PC-9 (cell line): Measurements from ENCODE around the gene ADORA2A. TPM values are rescaled to one million over a fixed set of nuclear protein-coding genes. Genes with fewer than 3 reads are reported as not detected.

ENCODE experiments used
- BruUV-seq: library from RNA; stranded (reverse); fragments of 400-500 nt; replicated peaks from 2 replicates; lab custom pipeline; 2021; lab: Mats Ljungman, UMichigan
- CTCF ChIA-PET: fragments of 300-600 bp; sonication (Branson Sonifier 250); formaldehyde crosslinking; loops from one replicate; lab custom pipeline; 2022; ENCODE audit warnings: antibody characterized with exemption; lab: Charles Lee
- POLR2A ChIA-PET: fragments of 300-600 bp; sonication (Branson Sonifier 250); formaldehyde crosslinking; loops from one replicate; lab custom pipeline; 2022; ENCODE audit warnings: antibody characterized with exemption; ENCODE audit not compliant: unreplicated experiment; lab: Charles Lee
- DNase-seq, 2 experiments: peaks; one replicate each; pipeline versions ENCODE4 v3.0.0 to v3.0.0-alpha.2; 2015 to 2022; ENCODE audit warnings: mixed read lengths in 1 of 2
- H2AFZ ChIP-seq: fragments of 200-600 bp; sonication (generic); 2 replicates; pipeline ENCODE4 v1.8.1; 2017; ENCODE audit warnings: antibody characterized with exemption
- H3F3A ChIP-seq: fragments of 200-600 bp; sonication (generic); 2 replicates; pipeline ENCODE4 v1.8.1; 2017; ENCODE audit warnings: antibody characterized with exemption, mild to moderate bottlenecking, low read depth; ENCODE audit not compliant: insufficient read depth
- H3K27ac ChIP-seq: fragments of 200-600 bp; sonication (generic); 2 replicates; pipeline ENCODE4 v1.6.1; 2016; ENCODE audit warnings: mixed run types
- H3K27me3 ChIP-seq: fragments of 200-600 bp; sonication (generic); 2 replicates; pipeline ENCODE4 v1.6.1; 2016; ENCODE audit warnings: low read depth, mixed run types; ENCODE audit not compliant: insufficient read depth
- H3K36me3 ChIP-seq: fragments of 200-600 bp; sonication (generic); 2 replicates; pipeline ENCODE4 v1.6.1; 2016; ENCODE audit warnings: low read depth, mixed run types
- H3K4me1 ChIP-seq: fragments of 200-600 bp; sonication (generic); replicated peaks from 2 replicates; pipeline ENCODE4 v1.6.1; 2016; ENCODE audit warnings: mixed run types; ENCODE audit not compliant: insufficient read depth
- H3K4me2 ChIP-seq: fragments of 200-600 bp; sonication (generic); 2 replicates; pipeline ENCODE4 v1.6.1; 2017; ENCODE audit warnings: mixed run types
- H3K4me3 ChIP-seq: fragments of 200-600 bp; sonication (generic); 2 replicates; pipeline ENCODE4 v1.6.1; 2016; ENCODE audit warnings: mixed run types
- H3K79me2 ChIP-seq: fragments of 200-600 bp; sonication (generic); 2 replicates; pipeline ENCODE4 v1.6.1; 2017; ENCODE audit warnings: low read depth, mixed run types
- H3K9me2 ChIP-seq: fragments of 200-600 bp; sonication (generic); 2 replicates; pipeline ENCODE4 v1.8.1; 2017; ENCODE audit warnings: mild to moderate bottlenecking; ENCODE audit not compliant: insufficient read depth
- H3K9me3 ChIP-seq: fragments of 200-600 bp; sonication (generic); 2 replicates; pipeline ENCODE4 v1.8.1; 2016; ENCODE audit warnings: low read depth; ENCODE audit not compliant: insufficient read depth
- H4K20me1 ChIP-seq: fragments of 200-600 bp; sonication (generic); 2 replicates; pipeline ENCODE4 v1.8.1; 2017; ENCODE audit not compliant: insufficient read depth
- EZH2 ChIP-seq: fragments of 200-600 bp; sonication (generic); IDR thresholded peaks from 2 replicates; pipeline ENCODE4 v1.8.0; 2017; ENCODE audit warnings: antibody characterized with exemption, low read depth
- intact Hi-C: fragments of 100-400 bp; cut with micrococcal nuclease; formaldehyde crosslinking; loops from one replicate; pipeline ENCODE4 v1.10.0; 2022; ENCODE audit not compliant: unreplicated experiment
- total RNA-seq: library from RNA; stranded (reverse); gene quantifications from 2 replicates; pipeline ENCODE4 v1.2.3, GENCODE V29; 2021
- TF ChIP-seq, protein P1 (sequence below): fragments of 200-600 bp; sonication (generic); conservative IDR thresholded peaks from 2 replicates; pipeline ENCODE4 v1.6.1; 2017; ENCODE audit warnings: mixed run types, antibody characterized with exemption, mild to moderate bottlenecking, moderate library complexity

ADORA2A gene
- total RNA-seq, 1 experiment from 2014 or later, result 1.8 TPM

- no peak overlapping the region for H3K4me2 ChIP-seq
- H3K79me2 ChIP-seq, result no peaks in the 10 kb centered on the region
- ChIA-PET POLR2A (no interaction called here), CTCF (no interaction called here)
- H3K4me1 ChIP-seq, result no peaks in the 10 kb centered on the region
- H3K9me3 ChIP-seq, result no peaks in the 10 kb centered on the region
- intact Hi-C loops, result no loop called here
- H2AFZ ChIP-seq, result no peak overlapping the region
- no peak overlapping the region for H3K4me3 ChIP-seq
- TF ChIP-seq EZH2, result no peak
- TF ChIP-seq, protein P1, sequence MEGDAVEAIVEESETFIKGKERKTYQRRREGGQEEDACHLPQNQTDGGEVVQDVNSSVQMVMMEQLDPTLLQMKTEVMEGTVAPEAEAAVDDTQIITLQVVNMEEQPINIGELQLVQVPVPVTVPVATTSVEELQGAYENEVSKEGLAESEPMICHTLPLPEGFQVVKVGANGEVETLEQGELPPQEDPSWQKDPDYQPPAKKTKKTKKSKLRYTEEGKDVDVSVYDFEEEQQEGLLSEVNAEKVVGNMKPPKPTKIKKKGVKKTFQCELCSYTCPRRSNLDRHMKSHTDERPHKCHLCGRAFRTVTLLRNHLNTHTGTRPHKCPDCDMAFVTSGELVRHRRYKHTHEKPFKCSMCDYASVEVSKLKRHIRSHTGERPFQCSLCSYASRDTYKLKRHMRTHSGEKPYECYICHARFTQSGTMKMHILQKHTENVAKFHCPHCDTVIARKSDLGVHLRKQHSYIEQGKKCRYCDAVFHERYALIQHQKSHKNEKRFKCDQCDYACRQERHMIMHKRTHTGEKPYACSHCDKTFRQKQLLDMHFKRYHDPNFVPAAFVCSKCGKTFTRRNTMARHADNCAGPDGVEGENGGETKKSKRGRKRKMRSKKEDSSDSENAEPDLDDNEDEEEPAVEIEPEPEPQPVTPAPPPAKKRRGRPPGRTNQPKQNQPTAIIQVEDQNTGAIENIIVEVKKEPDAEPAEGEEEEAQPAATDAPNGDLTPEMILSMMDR, result no peak
- DNase-seq, result no peak
- peaks cover 5% of the 10 kb centered on the region; the same call in 1 of the 2 replicates for H3F3A ChIP-seq
- H4K20me1 ChIP-seq, result no peaks in the 10 kb centered on the region
- H3K9me2 ChIP-seq, result no peaks in the 10 kb centered on the region
- H3K36me3 ChIP-seq, result no peaks in the 10 kb centered on the region
- H3K27me3 ChIP-seq, result no peaks in the 10 kb centered on the region
- no TSS peak for BruUV-seq
- no peak overlapping the region for H3K27ac ChIP-seq
Observed at GRCh38 chr22:24426436-24426835, 963 bp upstream of the ADORA2A start.

DNA sequence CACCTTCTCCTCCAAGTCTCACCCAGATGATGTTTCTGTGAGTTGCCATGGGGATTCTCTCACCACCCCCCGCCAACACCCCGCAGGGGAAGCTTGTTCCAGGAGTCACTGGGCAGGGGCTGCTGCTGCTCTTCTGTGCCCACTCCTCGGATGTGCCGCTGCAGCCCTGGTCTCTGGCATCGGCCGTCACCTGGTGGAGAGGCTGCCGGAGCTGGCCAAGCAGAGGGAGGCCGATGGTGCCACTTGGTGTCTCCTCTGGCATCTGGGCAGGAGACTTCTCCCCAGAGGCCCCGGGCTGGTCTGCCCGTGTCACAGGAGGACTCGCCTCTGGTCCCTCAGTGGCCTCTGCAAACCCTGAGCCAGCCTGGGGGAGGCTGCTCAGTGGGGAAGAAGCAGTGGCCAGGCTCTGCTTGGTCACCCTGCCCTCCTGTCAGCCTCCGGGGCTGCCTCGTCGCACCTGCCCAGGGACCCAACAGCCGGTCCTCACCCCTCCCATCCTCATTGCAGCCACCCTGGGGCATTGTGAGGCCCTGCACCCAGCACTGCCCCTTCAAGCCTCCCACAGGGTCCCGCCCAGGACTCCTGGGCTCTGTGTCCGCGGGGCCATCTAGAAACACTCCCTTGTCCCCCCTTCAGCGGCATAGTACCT lies 424 bp upstream of the ADORA2A start:
- TF ChIP-seq EZH2, result no peak
- TF ChIP-seq, protein P1, result no peak
- no peak overlapping the region for H3K4me3 ChIP-seq
- BruUV-seq, result no TSS peak
- H3K79me2 ChIP-seq, result no peaks in the 10 kb centered on the region
- H3K4me2 ChIP-seq, result no peak overlapping the region
- no peaks in the 10 kb centered on the region for H3K36me3 ChIP-seq
- H3F3A ChIP-seq, result peaks cover 5% of the 10 kb centered on the region; the same call in 1 of the 2 replicates
- no peaks in the 10 kb centered on the region for H3K27me3 ChIP-seq
- no peak overlapping the region for H3K27ac ChIP-seq
- no peaks in the 10 kb centered on the region for H4K20me1 ChIP-seq
- H3K9me2 ChIP-seq, result no peaks in the 10 kb centered on the region
- intact Hi-C loops, result no loop called here
- ChIA-PET POLR2A (no interaction called here), CTCF (interaction anchor here (0.6 kb wide), 1 partner anchor 1943 kb away, joined by 23 read pairs; no protein-coding TSS in a partner anchor)
- H3K4me1 ChIP-seq, result no peaks in the 10 kb centered on the region
- H3K9me3 ChIP-seq, result no peaks in the 10 kb centered on the region
- H2AFZ ChIP-seq, result no peak overlapping the region
- no peak for DNase-seq

DNA sequence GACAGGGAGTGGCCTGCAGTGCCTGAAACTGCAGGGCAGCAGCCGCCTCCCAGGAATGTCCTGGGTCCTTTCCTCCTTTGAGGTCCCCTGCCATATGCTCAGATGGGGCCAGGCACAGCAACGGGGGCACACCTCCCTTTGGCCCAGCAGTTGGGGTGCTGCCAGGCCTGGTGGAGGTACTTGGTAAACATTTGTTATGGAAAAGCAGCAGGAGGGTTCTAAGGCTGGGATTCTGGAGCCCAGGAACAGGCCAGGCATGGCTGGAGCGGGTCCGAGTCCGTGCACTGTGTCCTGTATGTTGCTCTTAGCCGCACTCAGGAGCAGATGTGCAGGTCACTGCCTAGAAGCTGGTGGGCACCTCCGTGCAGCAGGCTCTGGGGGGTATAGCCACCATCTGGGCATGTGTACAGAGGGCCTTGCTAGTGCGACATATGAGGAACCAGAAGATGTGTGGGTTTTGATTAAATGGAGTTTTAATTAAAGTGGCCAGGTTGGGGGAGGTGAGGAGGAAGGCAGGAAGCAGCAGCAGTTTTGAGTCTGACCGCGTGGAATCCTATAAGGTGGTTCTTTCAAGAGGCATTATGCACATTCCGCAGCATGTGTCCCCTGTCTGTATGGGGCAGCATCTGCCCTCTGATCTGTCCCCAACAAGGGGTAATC lies 1.5 kb downstream of the ADORA2A start:
- no peak overlapping the region for H2AFZ ChIP-seq
- no peak for TF ChIP-seq EZH2
- TF ChIP-seq, protein P1, result no peak
- peaks cover 1% of the 10 kb centered on the region; the same call in 1 of the 2 replicates for H3F3A ChIP-seq
- ChIA-PET POLR2A (no interaction called here), CTCF (no interaction called here)
- H3K9me3 ChIP-seq, result no peaks in the 10 kb centered on the region
- H3K27me3 ChIP-seq, result no peaks in the 10 kb centered on the region
- H3K79me2 ChIP-seq, result no peaks in the 10 kb centered on the region
- BruUV-seq, result no TSS peak
- H3K4me2 ChIP-seq, result no peak overlapping the region
- H3K36me3 ChIP-seq, result no peaks in the 10 kb centered on the region
- intact Hi-C loops, result no loop called here
- no peak overlapping the region for H3K4me3 ChIP-seq
- no peaks in the 10 kb centered on the region for H3K9me2 ChIP-seq
- DNase-seq, result no peak
- H3K4me1 ChIP-seq, result peaks cover 3% of the 10 kb centered on the region; the same call in 1 of the 2 replicates
- H3K27ac ChIP-seq, result no peak overlapping the region
- no peaks in the 10 kb centered on the region for H4K20me1 ChIP-seq
